ENCODE data around the gene ESRP2. TPM values are rescaled to one million over a fixed set of nuclear protein-coding genes. Genes with fewer than 3 reads are reported as not detected.

Gene ESRP2
- total and polyA plus RNA-seq, 2 donors (not counting 3 experiments of a cell fraction or from before 2014, with no cell fraction given), result 0.57 to 0.66 TPM

GRCh38 chr16:68270353-68270752 is 34.4 kb upstream of the ESRP2 start:
- peaks cover 0 to 25% of the 10 kb centered on the region in 2 experiments for H3K36me3 ChIP-seq (ENCODE audit: control insufficient read depth in 2 of 2, extremely low read depth in 1 of 2, insufficient read depth in 2 of 2, low read length in 2 of 2)
- H3K27me3 ChIP-seq (ENCODE audit: control insufficient read depth in 2 of 2, insufficient read depth in 2 of 2, low read length in 2 of 2), result no peaks in the 10 kb centered on the region
- no TSS peak for BruUV-seq (replicated peaks)

More at GRCh38 chr16:68270353-68270752, 34.4 kb upstream of the ESRP2 start:
- H3K9me3 ChIP-seq (replicated peaks; ENCODE audit: control insufficient read depth, insufficient read depth, low read length), result no peaks in the 10 kb centered on the region
- H3K4me3 ChIP-seq (replicated peaks in 1 of 3; ENCODE audit: insufficient read depth in 1 of 3, low read depth in 1 of 3, low read length in 3 of 3), result no peak overlapping the region
- POLR2A ChIA-PET, result interaction anchor here (0.7 kb wide), 1 partner anchor 40 kb away, joined by 3 read pairs; the partner anchor contains the start of genes PRMT7 and SLC7A6OS
- CTCF ChIA-PET, result interaction anchor here (0.7 to 1.6 kb wide), 2 partner anchors 19 to 84 kb away, joined by 3 to 4 read pairs; no protein-coding TSS in a partner anchor
- H3K79me2 ChIP-seq (ENCODE audit: control insufficient read depth, insufficient read depth, low read length), result peaks cover 95% of the 10 kb centered on the region
- DNase-seq (ENCODE audit: low read depth, low spot score) (no peak), FAIRE-seq (no peak)
- no peaks in the 10 kb centered on the region for H3K9me1 ChIP-seq (replicated peaks; ENCODE audit: control insufficient read depth, extremely low read depth, insufficient read depth, low read length)
- no peaks in the 10 kb centered on the region for H4K20me1 ChIP-seq (replicated peaks; ENCODE audit: control insufficient read depth, extremely low read depth, insufficient read depth, low read length)
- no peak overlapping the region for H2AFZ ChIP-seq (ENCODE audit: low read depth, low read length)
- dilution Hi-C loops (cut with MboI; ENCODE audit: extremely low pct_ligation_motif_present, low sequenced_read_pairs), result no loop called here
- peaks cover 21% of the 10 kb centered on the region for H3K4me1 ChIP-seq (ENCODE audit: control insufficient read depth, extremely low read depth, insufficient read depth, low read length)
- no peak overlapping the region for H3K9ac ChIP-seq (replicated peaks; ENCODE audit: extremely low read depth, insufficient read depth, low read length)
- no peak overlapping the region for H3K4me2 ChIP-seq (ENCODE audit: insufficient read depth, low read length)
- intact Hi-C loops (cut with micrococcal nuclease), result no loop called here
- TF ChIP-seq EZH2 (IDR thresholded peaks at IDR 0.05; ENCODE audit: borderline replicate concordance, low read depth, low read length, severe bottlenecking) (no peak), FOS (IDR thresholded peaks at IDR 0.05; ENCODE audit: borderline replicate concordance, insufficient read depth, low read length) (no peak), POLR2AphosphoS5 (IDR thresholded peaks at IDR 0.05; ENCODE audit: insufficient read depth, low read depth, low read length) (no peak), GATA2 (IDR thresholded peaks at IDR 0.05; ENCODE audit: insufficient read depth, insufficient read length, low read depth, low read length) (no peak), JUN (IDR thresholded peaks at IDR 0.05; ENCODE audit: borderline replicate concordance, insufficient read depth, insufficient read length, low read depth) (no peak), CTCF (IDR thresholded peaks at IDR 0.05; ENCODE audit: extremely low read depth in 1 of 2, insufficient read depth in 1 of 2, low read depth in 1 of 2, low read length in 2 of 2) (no peak), POLR2A (IDR thresholded peaks at IDR 0.05; ENCODE audit: low read depth, low read length) (no peak), MYC (IDR thresholded peaks at IDR 0.05; ENCODE audit: low read depth, low read length) (no peak)
- TF ChIP-seq, protein P1, sequence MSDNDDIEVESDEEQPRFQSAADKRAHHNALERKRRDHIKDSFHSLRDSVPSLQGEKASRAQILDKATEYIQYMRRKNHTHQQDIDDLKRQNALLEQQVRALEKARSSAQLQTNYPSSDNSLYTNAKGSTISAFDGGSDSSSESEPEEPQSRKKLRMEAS (IDR thresholded peaks at IDR 0.05; ENCODE audit: insufficient read depth, insufficient read length), result no peak
- no peak overlapping the region for H3K27ac ChIP-seq (ENCODE audit: insufficient read depth, low read depth, low read length)
